Endodermal cell (in vitro differentiated cells): ENCODE measurements around the gene VPS11. TPM values are rescaled to one million over a fixed set of nuclear protein-coding genes. Genes with fewer than 3 reads are reported as not detected.

Experiments
- DNase-seq: peaks from one replicate; pipeline ENCODE4 v3.0.0-alpha.2; 2017
- H3K27ac ChIP-seq: 2 replicates; pipeline ENCODE4 v1.5.1; 2013; ENCODE audit warnings: mild to moderate bottlenecking, low read depth, low read length, moderate library complexity
- H3K27me3 ChIP-seq: 2 replicates; pipeline ENCODE4 v1.6.1; 2013; ENCODE audit warnings: mild to moderate bottlenecking, low read length, moderate library complexity; ENCODE audit not compliant: insufficient read depth, control insufficient read depth, poor library complexity, severe bottlenecking
- H3K36me3 ChIP-seq: 2 replicates; pipeline ENCODE4 v1.7.0; 2013; ENCODE audit warnings: mild to moderate bottlenecking, low read length, moderate library complexity; ENCODE audit not compliant: control insufficient read depth, insufficient read depth
- H3K4me1 ChIP-seq: one replicate; pipeline ENCODE4 v1.7.0; 2013; ENCODE audit warnings: low read length; ENCODE audit not compliant: control insufficient read depth, insufficient read depth
- H3K4me3 ChIP-seq: 2 replicates; pipeline ENCODE4 v1.5.1; 2013; ENCODE audit warnings: mild to moderate bottlenecking, low read length, moderate library complexity
- H3K9ac ChIP-seq: 2 replicates; pipeline ENCODE4 v1.6.1; 2013; ENCODE audit warnings: mild to moderate bottlenecking, low read length, moderate library complexity; ENCODE audit not compliant: poor library complexity, severe bottlenecking; ENCODE audit errors: extremely low read depth
- H3K9me3 ChIP-seq: 2 replicates; pipeline ENCODE4 v1.6.1; 2013; ENCODE audit warnings: mild to moderate bottlenecking, low read length, moderate library complexity; ENCODE audit not compliant: control insufficient read depth
- H3K27ac Mint-ChIP-seq: 2 replicates; pipeline ENCODE4 v1.8.0; 2020; ENCODE audit warnings: mixed read lengths
- H3K27me3 Mint-ChIP-seq: 2 replicates; pipeline ENCODE4 v1.8.0; 2021; ENCODE audit warnings: mild to moderate bottlenecking, mixed read lengths; ENCODE audit not compliant: insufficient read depth
- H3K36me3 Mint-ChIP-seq: 2 replicates; pipeline ENCODE4 v1.8.0; 2020; ENCODE audit warnings: low read depth, mixed read lengths
- H3K4me1 Mint-ChIP-seq: 2 replicates; pipeline ENCODE4 v1.8.0; 2020; ENCODE audit warnings: mixed read lengths
- H3K4me3 Mint-ChIP-seq: 2 replicates; pipeline ENCODE4 v1.8.0; 2020; ENCODE audit warnings: mild to moderate bottlenecking, moderate library complexity, mixed read lengths
- H3K9me3 Mint-ChIP-seq: 2 replicates; pipeline ENCODE4 v1.8.0; 2020; ENCODE audit warnings: mild to moderate bottlenecking, mixed read lengths
- WGBS, 2 experiments: methylation state at CpG; one replicate each; pipeline versions ENCODE4 v1.1.5 to v1.1.7; 2013; ENCODE audit warnings: missing lambda C conversion rate in 2 of 2, mixed read lengths in 1 of 2; ENCODE audit not compliant: insufficient coverage in 1 of 2, insufficient read length in 1 of 2; 5-methylcytosine and 5-hydroxymethylcytosine counted together
- total RNA-seq, 2 donors: library from RNA; stranded (reverse); fragmentation: NEBNext Ultra II Directional in 1 of 2; extraction: Animal tissue kit (Norgen Biotek cat#: 25700) in 1 of 2; gene quantifications; 2 replicates in 1 of 2; 3 replicates in 1 of 2; pipeline ENCODE4 v1.2.1, GENCODE V29; 2021
- TF ChIP-seq, protein P1 (sequence below): fragments of 200-600 bp; sonication (generic); conservative IDR thresholded peaks from 2 replicates; pipeline ENCODE4 v1.5.0; 2021; ENCODE audit warnings: antibody characterized with exemption, mild to moderate bottlenecking

The VPS11 gene
- total RNA-seq, 2 donors from 2014 or later = 26.9 to 29.1 TPM

- no peaks in the 10 kb centered on the region for H3K4me1 ChIP-seq
- H3K27me3 Mint-ChIP-seq = no peaks in the 10 kb centered on the region
- H3K27ac ChIP-seq = no peak overlapping the region
- no peak for DNase-seq
- WGBS, 2 experiments = 86% methylated on average over 2 to 5 of the region's 5 CpGs
- H3K9me3 Mint-ChIP-seq = no peaks in the 10 kb centered on the region
- no peak overlapping the region for H3K9ac ChIP-seq
- TF ChIP-seq, protein P1, sequence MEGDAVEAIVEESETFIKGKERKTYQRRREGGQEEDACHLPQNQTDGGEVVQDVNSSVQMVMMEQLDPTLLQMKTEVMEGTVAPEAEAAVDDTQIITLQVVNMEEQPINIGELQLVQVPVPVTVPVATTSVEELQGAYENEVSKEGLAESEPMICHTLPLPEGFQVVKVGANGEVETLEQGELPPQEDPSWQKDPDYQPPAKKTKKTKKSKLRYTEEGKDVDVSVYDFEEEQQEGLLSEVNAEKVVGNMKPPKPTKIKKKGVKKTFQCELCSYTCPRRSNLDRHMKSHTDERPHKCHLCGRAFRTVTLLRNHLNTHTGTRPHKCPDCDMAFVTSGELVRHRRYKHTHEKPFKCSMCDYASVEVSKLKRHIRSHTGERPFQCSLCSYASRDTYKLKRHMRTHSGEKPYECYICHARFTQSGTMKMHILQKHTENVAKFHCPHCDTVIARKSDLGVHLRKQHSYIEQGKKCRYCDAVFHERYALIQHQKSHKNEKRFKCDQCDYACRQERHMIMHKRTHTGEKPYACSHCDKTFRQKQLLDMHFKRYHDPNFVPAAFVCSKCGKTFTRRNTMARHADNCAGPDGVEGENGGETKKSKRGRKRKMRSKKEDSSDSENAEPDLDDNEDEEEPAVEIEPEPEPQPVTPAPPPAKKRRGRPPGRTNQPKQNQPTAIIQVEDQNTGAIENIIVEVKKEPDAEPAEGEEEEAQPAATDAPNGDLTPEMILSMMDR = no peak
- H3K36me3 Mint-ChIP-seq = peaks cover 7% of the 10 kb centered on the region
- no peak overlapping the region for H3K4me3 ChIP-seq
- no peak overlapping the region for H3K27ac Mint-ChIP-seq
- no peaks in the 10 kb centered on the region for H3K27me3 ChIP-seq
- H3K4me3 Mint-ChIP-seq = no peak overlapping the region
- H3K36me3 ChIP-seq = no peaks in the 10 kb centered on the region
- H3K4me1 Mint-ChIP-seq = peaks cover 10% of the 10 kb centered on the region
- no peaks in the 10 kb centered on the region for H3K9me3 ChIP-seq
Observed at GRCh38 chr11:119116601-119117000, 49.0 kb downstream of the VPS11 start.

DNA sequence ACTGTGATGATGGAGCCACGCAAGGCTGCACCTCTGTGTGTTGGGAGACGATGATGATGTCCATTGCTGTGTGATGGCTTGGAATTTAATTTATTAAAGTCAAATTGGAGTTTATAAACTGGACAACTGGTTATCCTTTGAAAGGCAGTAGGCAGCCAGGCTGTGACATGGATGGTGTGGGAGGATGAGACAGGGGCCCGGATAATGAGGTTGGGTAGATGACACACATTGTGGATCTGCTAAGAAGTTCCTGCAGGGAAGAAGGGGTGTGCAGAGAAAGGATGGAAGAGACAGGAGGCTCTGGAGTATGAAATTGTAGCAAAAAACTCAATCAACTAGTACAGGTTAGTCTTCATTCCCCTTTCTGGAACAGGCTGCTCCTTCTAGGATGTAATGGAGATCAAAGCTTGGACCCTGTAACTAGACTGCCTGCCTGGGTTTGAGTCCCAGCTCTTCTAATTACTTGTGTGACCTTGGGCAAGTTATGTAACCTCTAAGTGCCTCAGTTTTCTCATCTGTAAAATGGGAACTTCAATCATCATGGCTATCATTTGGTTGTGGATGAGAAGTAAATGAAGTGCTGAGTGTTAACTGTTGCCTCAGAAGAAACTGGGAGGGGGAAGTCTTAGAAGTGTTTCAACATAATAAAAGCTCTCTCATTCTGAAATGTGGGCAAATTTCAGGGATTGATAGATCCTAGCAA lies 49.5 kb downstream of the VPS11 start:
- H3K27me3 Mint-ChIP-seq = no peaks in the 10 kb centered on the region
- DNase-seq = no peak
- WGBS, 2 experiments = 87 to 90% methylated on average over 3 of the region's 3 CpGs
- peaks cover 12% of the 10 kb centered on the region for H3K4me1 Mint-ChIP-seq
- Histone ChIP-seq H3K4me1 (no peaks in the 10 kb centered on the region), H3K9ac (no peak overlapping the region), H3K27ac (no peak overlapping the region), H3K36me3 (no peaks in the 10 kb centered on the region), H3K4me3 (no peak overlapping the region), H3K27me3 (no peaks in the 10 kb centered on the region), H3K9me3 (no peaks in the 10 kb centered on the region)
- no peak overlapping the region for H3K27ac Mint-ChIP-seq
- H3K36me3 Mint-ChIP-seq = peaks cover 7% of the 10 kb centered on the region
- H3K9me3 Mint-ChIP-seq = no peaks in the 10 kb centered on the region
- TF ChIP-seq, protein P1 = no peak
- H3K4me3 Mint-ChIP-seq = no peak overlapping the region

- Histone ChIP-seq H3K36me3 (no peaks in the 10 kb centered on the region), H3K27me3 (no peaks in the 10 kb centered on the region), H3K9ac (no peak overlapping the region), H3K9me3 (no peaks in the 10 kb centered on the region), H3K27ac (no peak overlapping the region), H3K4me1 (no peaks in the 10 kb centered on the region), H3K4me3 (no peak overlapping the region)
- no peak for DNase-seq
- Mint-ChIP-seq H3K36me3 (peaks cover 7% of the 10 kb centered on the region), H3K27ac (no peak overlapping the region), H3K4me3 (no peak overlapping the region), H3K4me1 (peaks cover 18% of the 10 kb centered on the region), H3K9me3 (no peaks in the 10 kb centered on the region), H3K27me3 (no peaks in the 10 kb centered on the region)
- 83 to 90% methylated on average over 2 to 3 of the region's 5 CpGs for WGBS, 2 experiments
- TF ChIP-seq, protein P1 = no peak
Observed at GRCh38 chr11:119118227-119118626, 50.6 kb downstream of the VPS11 start.
